Embryonic facial prominence (tissue), 1 donor: Measurements from ENCODE around the gene TAF11L13.
"Not testable (repeated sequence)": the region's sequence is repeated elsewhere in the genome, so short reads cannot be mapped to it uniquely, and the experiment has no call there.

Source experiments
- DNase-seq: peaks from one replicate; pipeline ENCODE4 v3.0.0-alpha.2; 2016; ENCODE audit errors: extremely low spot score

TAF11L13 gene

DNA sequence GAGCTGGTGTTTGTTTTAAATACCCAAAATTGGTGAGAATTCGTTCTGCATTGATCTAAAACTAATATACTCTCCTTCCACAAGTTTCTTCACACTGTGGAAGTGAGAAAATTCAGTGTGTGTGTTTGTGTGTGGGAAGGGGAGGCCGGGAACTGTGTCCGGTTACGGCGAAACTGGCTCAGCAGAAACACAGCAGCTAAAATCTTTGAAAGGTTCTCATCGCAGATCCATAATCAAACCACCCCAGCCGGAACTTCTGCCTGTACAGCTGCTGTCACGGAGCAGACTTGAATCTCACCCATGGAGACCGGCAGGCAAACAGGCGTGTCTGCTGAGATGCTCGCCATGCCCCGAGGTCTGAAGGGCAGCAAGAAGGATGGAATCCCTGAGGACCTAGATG, at the start of gene TAF11L13:
Gene TAF11L13 (plus strand): TSS at position 301 of the 400 bp plus-strand sequence.
- DNase-seq = not testable (repeated sequence)

GRCh38 chr5:17585658-17586057, 46.2 kb upstream of the TAF11L13 start, which contains the start of gene TAF11L7:
TAF11L7 (minus strand) TSS chr5:17585758.
- not testable (repeated sequence) for DNase-seq

DNA sequence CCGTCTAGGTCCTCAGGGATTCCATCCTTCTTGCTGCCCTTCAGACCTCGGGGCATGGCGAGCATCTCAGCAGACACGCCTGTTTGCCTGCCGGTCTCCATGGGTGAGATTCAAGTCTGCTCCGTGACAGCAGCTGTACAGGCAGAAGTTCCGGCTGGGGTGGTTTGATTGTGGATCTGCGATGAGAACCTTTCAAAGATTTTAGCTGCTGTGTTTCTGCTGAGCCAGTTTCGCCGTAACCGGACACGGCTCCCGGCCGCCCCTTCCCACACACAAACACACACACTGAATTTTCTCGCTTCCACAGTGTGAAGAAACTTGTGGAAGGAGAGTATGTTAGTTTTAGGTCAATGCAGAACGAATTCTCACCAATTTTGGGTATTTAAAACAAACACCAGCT, 41.0 kb upstream of the TAF11L13 start, which contains the start of gene TAF11L8:
Gene TAF11L8 (minus strand): TSS at position 101 of the 400 bp plus-strand sequence.
- DNase-seq = not testable (repeated sequence)

- not testable (repeated sequence) for DNase-seq
Observed at GRCh38 chr5:17594255-17594654, 37.6 kb upstream of the TAF11L13 start, which contains the start of gene TAF11L9. TAF11L9 (minus strand) TSS chr5:17594394.

- DNase-seq = not testable (repeated sequence)
Observed at GRCh38 chr5:17597728-17598127, 34.2 kb upstream of the TAF11L13 start, which contains the start of gene TAF11L10. TAF11L10 (minus strand) TSS chr5:17597828.

DNA sequence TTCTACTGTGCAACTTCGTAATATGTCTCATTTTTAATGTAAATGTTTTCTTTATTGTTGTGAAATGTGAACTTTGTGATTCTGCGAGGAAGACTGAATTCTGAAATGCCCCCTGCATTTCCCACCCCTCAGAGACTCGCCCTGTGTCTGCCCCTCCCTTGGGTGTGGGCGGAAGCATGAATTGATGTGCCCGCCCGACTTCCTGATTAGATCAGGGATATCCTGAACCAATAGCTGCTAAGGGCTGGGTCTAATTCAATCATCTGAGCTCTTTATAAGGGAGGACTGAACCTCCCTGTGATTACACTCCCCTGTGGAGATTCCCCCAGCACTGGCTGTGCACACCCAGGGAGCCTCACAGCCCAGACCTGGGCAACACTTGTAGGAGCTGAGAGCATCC, 28.0 kb upstream of the TAF11L13 start, which contains the start of gene TAF11L11:
Gene TAF11L11 (plus strand): TSS at position 304 of the 400 bp plus-strand sequence.
- DNase-seq = not testable (repeated sequence)

GRCh38 chr5:17604951-17605350, 26.9 kb upstream of the TAF11L13 start:
- no peak for DNase-seq

DNA sequence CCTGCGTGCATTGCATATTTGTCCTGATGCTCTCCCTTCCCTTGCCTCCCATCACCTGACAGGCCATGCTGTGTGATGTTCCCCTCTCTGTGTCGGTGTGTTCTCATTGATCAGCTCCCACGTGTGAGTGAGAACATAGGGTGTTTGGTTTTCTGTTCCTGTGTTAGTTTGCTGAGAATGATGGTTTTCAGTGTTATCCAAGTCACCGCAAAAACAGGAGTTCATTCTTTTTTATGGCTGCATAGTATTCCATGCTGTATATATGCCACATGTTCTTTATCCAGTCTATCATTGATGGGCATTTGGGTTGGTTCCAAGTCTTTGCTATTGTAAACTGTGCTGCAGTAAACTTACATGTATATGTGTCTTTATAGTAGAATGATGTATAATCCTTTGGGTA, 24.4 kb upstream of the TAF11L13 start:
- DNase-seq = not testable (repeated sequence)

GRCh38 chr5:17610092-17610491, 21.8 kb upstream of the TAF11L13 start, which contains the start of gene TAF11L12:
TAF11L12 (plus strand) TSS chr5:17610392.
- not testable (repeated sequence) for DNase-seq

- no peak for DNase-seq
Observed at GRCh38 chr5:17614872-17615605, 16.8 kb upstream of the TAF11L13 start.

GRCh38 chr5:17619354-17619753, 12.5 kb upstream of the TAF11L13 start:
- DNase-seq = no peak

- DNase-seq = no peak
Observed at GRCh38 chr5:17620627-17621026, 11.3 kb upstream of the TAF11L13 start.

DNA sequence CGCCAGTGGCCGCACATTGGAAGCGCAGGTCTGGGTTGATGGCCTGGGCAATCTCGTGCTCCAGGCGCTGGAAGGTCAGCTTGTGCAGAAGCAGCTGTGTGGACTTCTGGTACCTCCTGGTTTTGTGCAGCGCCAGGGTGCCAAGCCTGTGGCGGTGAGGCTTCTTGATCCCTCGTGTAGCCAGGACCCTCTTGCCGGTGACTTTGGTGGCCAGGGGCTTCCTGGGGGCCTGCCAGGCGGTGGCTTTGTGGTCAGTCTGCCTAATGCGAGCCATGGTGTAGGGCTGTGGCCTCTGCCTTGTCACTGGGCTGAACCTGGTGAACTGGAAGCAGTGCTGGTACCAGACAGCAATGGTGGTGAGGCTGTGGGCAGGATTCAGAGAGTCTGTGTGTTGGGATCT, 6.2 kb upstream of the TAF11L13 start:
- no peak for DNase-seq

DNA sequence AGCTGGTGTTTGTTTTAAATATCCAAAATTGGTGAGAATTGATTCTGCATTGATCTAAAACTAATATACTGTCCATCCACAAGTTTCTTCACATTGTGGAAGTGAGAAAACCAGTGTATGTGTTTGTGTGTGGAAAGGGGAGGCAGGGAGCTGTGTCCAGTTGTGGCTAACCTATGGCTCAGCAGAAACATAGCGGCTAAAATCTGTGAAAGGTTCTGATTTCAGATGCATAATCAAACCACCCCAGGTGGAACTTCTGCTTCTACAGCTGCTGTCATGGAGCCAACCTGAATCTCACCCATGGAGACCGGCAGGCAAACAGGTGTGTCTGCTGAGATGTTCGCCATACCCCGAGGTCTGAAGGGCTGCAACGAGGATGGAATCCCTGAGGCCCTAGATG, 2.3 kb downstream of the TAF11L13 start, which contains the start of gene TAF11L14:
Gene TAF11L14 (plus strand): TSS at position 301 of the 400 bp plus-strand sequence.
- DNase-seq = no peak

DNA sequence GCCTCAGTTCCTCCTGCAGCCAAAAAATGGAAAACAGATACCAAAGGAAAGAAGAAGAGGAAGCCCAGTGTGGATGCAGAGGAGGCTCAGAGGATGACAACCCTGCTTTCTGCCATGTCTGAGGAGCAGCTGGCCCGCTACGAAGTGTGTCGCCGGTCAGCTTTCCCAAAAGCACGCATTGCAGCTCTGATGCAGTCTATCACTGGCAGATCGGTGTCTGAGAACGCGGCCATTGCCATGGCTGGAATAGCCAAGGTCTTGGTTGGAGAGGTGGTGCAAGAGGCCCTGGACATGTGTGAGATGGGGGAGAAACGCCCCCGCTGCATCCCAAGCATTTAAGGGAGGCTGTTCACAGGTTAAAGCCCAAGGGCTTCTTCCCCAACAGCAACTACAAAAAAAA, 17.3 kb downstream of the TAF11L13 start:
- DNase-seq = not testable (repeated sequence)

DNA sequence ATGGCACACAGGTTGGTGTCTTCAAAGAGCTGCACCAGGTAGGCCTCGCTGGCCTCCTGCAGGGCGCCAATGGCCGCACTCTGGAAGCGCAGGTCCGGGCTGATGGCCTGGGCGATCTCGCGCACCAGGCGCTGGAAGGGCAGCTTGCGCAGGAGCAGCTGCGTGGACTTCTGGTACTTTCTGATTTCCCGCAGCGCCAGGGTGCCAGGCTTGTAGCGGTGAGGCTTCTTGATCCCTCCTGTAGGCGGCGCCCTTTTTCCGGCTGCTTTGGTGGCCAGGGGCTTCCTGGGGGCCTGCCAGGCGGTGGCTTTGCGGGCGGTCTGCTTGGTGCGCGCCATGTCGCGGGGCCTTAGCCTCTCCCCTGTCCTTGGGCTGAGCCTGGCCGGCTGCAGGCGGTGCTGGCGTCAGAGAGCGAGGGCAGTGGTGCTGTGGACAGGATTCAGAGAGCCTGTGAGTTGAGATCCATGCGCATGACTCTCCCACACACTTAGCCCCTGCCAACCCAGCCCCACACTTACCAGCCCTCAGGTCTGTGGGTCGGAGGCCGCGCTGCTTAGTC, 23.4 kb downstream of the TAF11L13 start:
- DNase-seq = not testable (repeated sequence)

DNA sequence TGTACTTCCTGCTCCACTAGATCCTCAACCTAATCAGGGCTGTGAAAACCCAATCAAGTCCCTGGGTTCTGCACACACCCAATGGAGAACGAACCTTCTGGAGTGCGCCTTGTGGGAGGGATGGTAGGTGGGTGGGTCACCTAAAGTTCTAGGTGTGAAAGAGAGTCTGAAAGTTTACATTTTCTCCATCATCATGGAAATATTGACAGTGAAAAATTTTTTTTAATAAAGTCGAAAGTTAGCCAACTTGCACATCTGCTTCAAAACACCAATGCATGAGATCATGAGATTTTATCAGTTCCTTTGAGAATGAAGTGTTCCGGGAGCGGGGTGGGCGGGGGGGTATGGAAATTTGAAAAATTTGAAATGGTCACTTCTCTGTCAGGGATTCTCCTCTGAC, 24.0 kb downstream of the TAF11L13 start:
- DNase-seq = no peak

- no peak for DNase-seq
Observed at GRCh38 chr5:17663182-17663581, 31.3 kb downstream of the TAF11L13 start.

DNA sequence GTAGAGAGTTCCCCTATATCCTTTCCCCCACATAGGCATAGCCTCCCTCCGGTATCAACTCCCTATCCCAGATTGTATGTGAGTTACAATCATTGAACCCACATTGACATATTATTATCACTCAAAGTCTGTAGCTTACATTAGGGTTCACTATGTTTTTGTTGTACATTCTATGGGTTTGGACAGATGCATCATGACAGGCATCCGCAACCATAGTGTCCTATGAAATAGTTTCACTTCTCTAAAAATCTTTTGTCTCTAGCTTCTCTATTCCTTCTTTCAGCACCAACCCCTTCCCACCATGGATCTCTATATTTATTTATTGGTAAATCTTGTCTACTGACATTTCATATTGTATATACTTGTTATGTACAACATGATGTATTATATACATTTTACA, 33.9 kb downstream of the TAF11L13 start:
- peak; percentile 1 for DNase-seq

DNA sequence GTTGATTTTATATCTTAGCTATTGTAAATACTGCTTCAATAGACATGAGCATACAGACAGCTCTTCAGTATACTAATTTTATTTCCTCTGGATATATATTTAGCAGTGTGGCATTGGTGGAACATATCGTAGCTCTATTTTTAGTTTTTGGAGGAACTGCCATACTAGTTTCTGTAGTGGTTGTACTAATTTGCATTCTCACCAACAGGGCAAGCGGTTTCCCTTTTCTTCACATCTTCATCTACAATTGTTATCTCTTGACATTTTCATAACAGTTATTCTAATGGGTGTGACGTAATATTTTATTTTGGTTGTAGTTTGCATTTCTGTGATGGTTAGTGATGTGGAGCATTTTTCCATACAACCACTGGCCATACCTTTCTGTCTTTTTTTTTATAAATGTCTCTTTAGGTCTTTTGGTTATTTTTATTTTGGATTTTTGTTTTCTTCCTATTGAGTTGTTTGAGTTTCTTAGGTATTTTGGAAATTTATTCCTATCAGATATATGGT, 34.9 kb downstream of the TAF11L13 start:
- DNase-seq = no peak

DNA sequence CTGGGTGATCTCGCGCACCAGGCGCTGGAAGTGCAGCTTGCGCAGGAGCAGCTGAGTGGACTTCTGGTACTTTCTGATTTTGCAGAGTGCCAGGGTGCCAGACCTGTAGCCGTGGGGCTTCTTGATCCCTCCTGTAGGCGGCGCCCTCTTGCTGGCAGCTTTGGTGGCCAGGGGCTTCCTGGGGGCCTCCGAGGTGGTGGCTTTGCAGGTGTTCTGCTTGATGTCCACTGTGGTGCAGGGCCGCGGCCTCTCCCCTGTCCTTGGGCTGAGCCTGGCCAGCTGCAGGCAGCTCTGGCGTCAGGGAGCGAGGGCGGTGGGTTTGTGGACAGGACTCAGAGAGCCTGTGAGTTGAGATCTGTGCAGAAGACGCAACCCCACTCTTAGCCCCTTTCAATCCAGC, 38.5 kb downstream of the TAF11L13 start:
- DNase-seq = no peak

GRCh38 chr5:17678751-17679324, 47.0 kb downstream of the TAF11L13 start:
- no peak for DNase-seq
